Hypothalamus (tissue), 51 donors: ENCODE data around the gene SMPX.
"Not testable (repeated sequence)": the region's sequence is repeated elsewhere in the genome, so short reads cannot be mapped to it uniquely, and the experiment has no call there.

Experiments
- DNase-seq, 51 donors: peaks; one replicate each; lab custom pipeline; 2025; lab: John Stamatoyannopoulos, UW

Gene SMPX

GRCh38 chrX:21757960-21758359, at the start of gene SMPX:
SMPX (minus strand) TSS chrX:21758116; CDS start chrX:21754290, 3,826 bp downstream.
- no peak for DNase-seq

GRCh38 chrX:21806691-21807090, 48.8 kb upstream of the SMPX start:
- no peak for DNase-seq

- no peak for DNase-seq
Measured at GRCh38 chrX:21802839-21803238, 44.9 kb upstream of the SMPX start.

GRCh38 chrX:21802054-21802670, 44.2 kb upstream of the SMPX start:
- DNase-seq: no peak

GRCh38 chrX:21800344-21800770, 42.4 kb upstream of the SMPX start:
- DNase-seq: no peak

- DNase-seq: no peak
Measured at GRCh38 chrX:21799767-21800166, 41.9 kb upstream of the SMPX start.

GRCh38 chrX:21798677-21799219, 40.8 kb upstream of the SMPX start:
- DNase-seq: no peak

GRCh38 chrX:21781976-21782375, 24.1 kb upstream of the SMPX start:
- DNase-seq: no peak

- no peak for DNase-seq
Measured at GRCh38 chrX:21781525-21781924, 23.6 kb upstream of the SMPX start.

GRCh38 chrX:21779095-21779494, 21.2 kb upstream of the SMPX start:
- no peak for DNase-seq

- no peak for DNase-seq
Measured at GRCh38 chrX:21778236-21778635, 20.3 kb upstream of the SMPX start.

GRCh38 chrX:21775128-21775527, 17.2 kb upstream of the SMPX start:
- DNase-seq: not testable (repeated sequence)

GRCh38 chrX:21773036-21773435, 15.1 kb upstream of the SMPX start:
- DNase-seq: not testable (repeated sequence)

GRCh38 chrX:21770631-21771321, 12.9 kb upstream of the SMPX start:
- no peak for DNase-seq

- DNase-seq: no peak
Measured at GRCh38 chrX:21766101-21766500, 8.2 kb upstream of the SMPX start.

GRCh38 chrX:21764008-21764407, 6.1 kb upstream of the SMPX start:
- no peak for DNase-seq

GRCh38 chrX:21758488-21758887, 572 bp upstream of the SMPX start:
- DNase-seq: no peak

GRCh38 chrX:21756785-21757529, 959 bp downstream of the SMPX start:
- DNase-seq: no peak

GRCh38 chrX:21749924-21750323, 8.0 kb downstream of the SMPX start:
- no peak for DNase-seq

GRCh38 chrX:21748235-21748634, 9.7 kb downstream of the SMPX start:
- DNase-seq: no peak

- DNase-seq: peak in 16 of 51 donors; percentile 0 to 32 (median 8)
Measured at GRCh38 chrX:21747558-21747957, 10.4 kb downstream of the SMPX start.
